CD14-positive monocyte (primary cell): ENCODE results near the gene SLC25A23. TPM values are rescaled to one million over a fixed set of nuclear protein-coding genes. Genes with fewer than 3 reads are reported as not detected.

Experiments
- DNase-seq, 3 donors: peaks; one replicate each; pipeline ENCODE4 v3.0.0-alpha.2; 2011 to 2022
- H2AFZ ChIP-seq: 2 replicates; pipeline ENCODE4 v1.6.0; 2012; ENCODE audit warnings: mild to moderate bottlenecking, low read depth, low read length, inconsistent platforms; ENCODE audit not compliant: insufficient read depth, poor library complexity, severe bottlenecking
- H3K27ac ChIP-seq, 2 donors: 1 replicate in 1 of 2; 2 replicates in 1 of 2; pipeline ENCODE4 v1.5.1; 2012 to 2013; ENCODE audit warnings: low read length in 2 of 2, control low read depth in 1 of 2, inconsistent platforms in 1 of 2, low read depth in 1 of 2, mild to moderate bottlenecking in 1 of 2
- H3K27me3 ChIP-seq, 2 donors: one replicate each; pipeline versions ENCODE4 v1.6.0 to v1.6.1; 2011 to 2013; ENCODE audit warnings: low read length in 2 of 2; ENCODE audit not compliant: control insufficient read depth in 2 of 2, insufficient read depth in 2 of 2
- H3K36me3 ChIP-seq, 2 donors: replicated peaks in 1 of 2; 1 replicate in 1 of 2; 2 replicates in 1 of 2; pipeline versions ENCODE4 v1.5.1 to v1.6.1; 2012 to 2013; ENCODE audit warnings: low read length in 2 of 2, control low read depth in 1 of 2, inconsistent platforms in 1 of 2, mild to moderate bottlenecking in 1 of 2; ENCODE audit not compliant: insufficient read depth in 2 of 2, control insufficient read depth in 1 of 2
- H3K4me1 ChIP-seq, 2 donors: 1 replicate in 1 of 2; 2 replicates in 1 of 2; pipeline versions ENCODE4 v1.5.1 to v1.6.1; 2012 to 2013; ENCODE audit warnings: low read length in 2 of 2, control low read depth in 1 of 2, inconsistent platforms in 1 of 2, mild to moderate bottlenecking in 1 of 2, moderate library complexity in 1 of 2; ENCODE audit not compliant: insufficient read depth in 2 of 2, control insufficient read depth in 1 of 2
- H3K4me2 ChIP-seq: replicated peaks from 2 replicates; pipeline ENCODE3; 2012; ENCODE audit warnings: low read length, moderate library complexity, mild to moderate bottlenecking; ENCODE audit not compliant: poor library complexity, severe bottlenecking; ENCODE audit errors: extremely low read depth
- H3K4me3 ChIP-seq, 3 experiments: fragments of 200-600 bp in 1 of 3; sonication (generic) in 1 of 3; replicated peaks in 1 of 3; 1 replicate in 2 of 3; 2 replicates in 1 of 3; pipeline ENCODE4 v1.5.1; 2011 to 2013; ENCODE audit warnings: low read length in 3 of 3, mild to moderate bottlenecking in 3 of 3, control low read depth in 2 of 3, low read depth in 2 of 3, inconsistent platforms in 1 of 3, moderate library complexity in 1 of 3
- H3K79me2 ChIP-seq: 2 replicates; pipeline ENCODE4 v1.6.0; 2012; ENCODE audit warnings: mild to moderate bottlenecking, control low read depth, inconsistent platforms, low read length, moderate library complexity; ENCODE audit not compliant: insufficient read depth
- H3K9ac ChIP-seq: 2 replicates; pipeline ENCODE4 v1.6.0; 2017; ENCODE audit warnings: low read length, mild to moderate bottlenecking; ENCODE audit not compliant: insufficient read depth, poor library complexity, severe bottlenecking
- H3K9me3 ChIP-seq, 2 donors: replicated peaks in 1 of 2; 1 replicate in 1 of 2; 2 replicates in 1 of 2; pipeline versions ENCODE4 v1.5.1 to v1.6.1; 2012 to 2013; ENCODE audit warnings: low read length in 2 of 2, control low read depth in 1 of 2; ENCODE audit not compliant: control insufficient read depth in 1 of 2, insufficient read depth in 1 of 2
- H4K20me1 ChIP-seq: 2 replicates; pipeline ENCODE4 v1.6.0; 2012; ENCODE audit warnings: mild to moderate bottlenecking, low read length, control low read depth, moderate library complexity; ENCODE audit not compliant: insufficient read depth
- H3K27ac Mint-ChIP-seq, 7 donors: one replicate each; pipeline ENCODE4 v1.8.0; 2020; ENCODE audit warnings: mild to moderate bottlenecking in 7 of 7, mixed read lengths in 7 of 7, moderate library complexity in 6 of 7, inconsistent platforms in 2 of 7
- H3K27me3 Mint-ChIP-seq, 3 donors: one replicate each; pipeline ENCODE4 v1.8.0; 2021 to 2022; ENCODE audit warnings: low read depth in 3 of 3, mild to moderate bottlenecking in 3 of 3, mixed read lengths in 3 of 3, moderate library complexity in 3 of 3, inconsistent platforms in 1 of 3
- H3K36me3 Mint-ChIP-seq, 2 donors: one replicate each; pipeline ENCODE4 v1.8.0; 2020; ENCODE audit warnings: mixed read lengths in 2 of 2, inconsistent platforms in 1 of 2, mild to moderate bottlenecking in 1 of 2
- H3K4me1 Mint-ChIP-seq: one replicate; pipeline ENCODE4 v1.8.0; 2020; ENCODE audit warnings: mild to moderate bottlenecking, mixed read lengths
- H3K4me3 Mint-ChIP-seq, 2 donors: one replicate each; pipeline ENCODE4 v1.8.0; 2020; ENCODE audit warnings: mild to moderate bottlenecking in 2 of 2, mixed read lengths in 2 of 2, moderate library complexity in 1 of 2
- H3K9me3 Mint-ChIP-seq, 7 donors: one replicate each; pipeline ENCODE4 v1.8.0; 2020 to 2022; ENCODE audit warnings: mixed read lengths in 7 of 7, mild to moderate bottlenecking in 6 of 7, moderate library complexity in 6 of 7, inconsistent platforms in 2 of 7
- CTCF ChIP-seq: fragments of 200-600 bp; IDR thresholded peaks from one replicate; pipeline ENCODE4 v1.8.0; 2022; ENCODE audit warnings: antibody characterized with exemption, mild to moderate bottlenecking
- WGBS: methylation state at CpG from one replicate; pipeline ENCODE4 v1.1.5; 2013; ENCODE audit warnings: missing lambda C conversion rate; ENCODE audit not compliant: insufficient coverage; 5-methylcytosine and 5-hydroxymethylcytosine counted together
- intact Hi-C, 2 donors: fragments of 100-400 bp; cut with micrococcal nuclease; formaldehyde crosslinking; loops; one replicate each; pipeline versions ENCODE4 v1.15.0 to v1.15.1; 2023
- polyA plus RNA-seq, 3 donors: library from polyadenylated mRNA; depleted of rRNA in 1 of 3; unstranded in 2 of 3; stranded (reverse) in 1 of 3; fragments of 300-500 nt in 2 of 3; fragments of >200 nt in 1 of 3; fragmentation: Illumina TruSeq in 2 of 3; gene quantifications; 1 replicate in 2 of 3; 2 replicates in 1 of 3; pipeline ENCODE4 v1.2.3, GENCODE V29; 2012 to 2021

The SLC25A23 gene
- polyA plus RNA-seq, 3 donors: 0.11 to 0.15 TPM; not detected in 1

GRCh38 chr19:6466526-6467248 is 7.1 kb upstream of the SLC25A23 start:
- peaks cover 5 to 8% of the 10 kb centered on the region in 2 donors for H3K4me1 ChIP-seq
- H2AFZ ChIP-seq: no peak overlapping the region
- 92% methylated on average over 19 of the region's 21 CpGs for WGBS
- H3K4me3 Mint-ChIP-seq: no peak overlapping the region
- H3K27me3 Mint-ChIP-seq: peaks cover 22 to 33% (median 32%) of the 10 kb centered on the region in 3 donors
- H3K4me2 ChIP-seq: no peak overlapping the region
- peaks cover 14 to 37% of the 10 kb centered on the region in 2 donors for H3K36me3 ChIP-seq
- TF ChIP-seq CTCF: no peak
- H3K9me3 Mint-ChIP-seq: peaks cover 0 to 5% (median 0%) of the 10 kb centered on the region in 7 donors
- H3K4me1 Mint-ChIP-seq: peaks cover 7% of the 10 kb centered on the region
- H4K20me1 ChIP-seq: no peaks in the 10 kb centered on the region
- peaks cover 3 to 4% of the 10 kb centered on the region in 2 donors for H3K9me3 ChIP-seq
- no peak overlapping the region for H3K27ac ChIP-seq
- DNase-seq: no peak
- H3K27ac Mint-ChIP-seq: no peak overlapping the region
- H3K4me3 ChIP-seq: no peak overlapping the region
- H3K79me2 ChIP-seq: no peaks in the 10 kb centered on the region
- intact Hi-C loops: no loop called here
- H3K36me3 Mint-ChIP-seq: peaks cover 31 to 35% of the 10 kb centered on the region in 2 donors
- H3K9ac ChIP-seq: no peak overlapping the region
- peaks cover 0 to 25% of the 10 kb centered on the region in 2 donors for H3K27me3 ChIP-seq

- H2AFZ ChIP-seq: no peak overlapping the region
- H3K36me3 ChIP-seq: peaks cover 5 to 26% of the 10 kb centered on the region in 2 donors
- Mint-ChIP-seq H3K4me1 (peaks cover 8% of the 10 kb centered on the region), H3K36me3 (peaks cover 25% of the 10 kb centered on the region in 2 donors), H3K9me3 (peaks cover 0 to 5% (median 0%) of the 10 kb centered on the region in 7 donors), H3K27ac (no peak overlapping the region), H3K4me3 (no peak overlapping the region), H3K27me3 (peaks cover 27 to 33% (median 32%) of the 10 kb centered on the region in 3 donors)
- H3K27ac ChIP-seq: no peak overlapping the region
- no peak overlapping the region for H3K4me2 ChIP-seq
- peaks cover 0 to 25% of the 10 kb centered on the region in 2 donors for H3K27me3 ChIP-seq
- peaks cover 3 to 4% of the 10 kb centered on the region in 2 donors for H3K9me3 ChIP-seq
- TF ChIP-seq CTCF: no peak
- WGBS: 100% methylated on average over 1 of the region's 8 CpGs
- no peaks in the 10 kb centered on the region for H3K79me2 ChIP-seq
- no peak for DNase-seq
- no peak overlapping the region for H3K9ac ChIP-seq
- intact Hi-C loops: no loop called here
- no peaks in the 10 kb centered on the region for H4K20me1 ChIP-seq
- H3K4me1 ChIP-seq: peaks cover 7 to 11% of the 10 kb centered on the region in 2 donors
- no peak overlapping the region for H3K4me3 ChIP-seq
These were observed 6.1 kb upstream of the SLC25A23 start for GRCh38 chr19:6465663-6466062.
